ENCODE results near the gene ATP6V0A4.

The ATP6V0A4 gene

DNA sequence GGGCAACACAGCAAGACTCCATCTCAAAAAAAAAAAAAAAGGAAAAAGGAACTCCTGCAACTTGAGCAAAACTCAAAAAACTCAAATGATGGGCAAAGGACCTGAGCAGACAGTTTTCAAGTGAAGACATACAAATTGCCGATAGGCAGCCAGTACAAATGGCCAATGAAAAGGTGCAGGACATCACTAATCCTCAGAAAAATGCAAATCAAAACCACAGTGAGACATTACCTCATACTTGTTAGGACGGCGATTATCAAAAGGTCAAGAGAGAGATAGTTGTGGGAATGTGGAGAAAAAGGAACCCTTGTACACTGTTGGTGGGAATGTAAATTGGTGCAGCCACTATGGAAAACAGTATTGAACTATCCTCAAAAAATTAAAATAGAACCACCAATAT, 113.7 kb downstream of the ATP6V0A4 start:
- Mint-ChIP-seq H3K27me3 (no peaks in the 10 kb centered on the region), H3K4me3 (no peak overlapping the region), H3K4me1 (no peaks in the 10 kb centered on the region), H3K36me3 (ENCODE audit: low read depth) (no peaks in the 10 kb centered on the region), H3K9me3 (no peaks in the 10 kb centered on the region), H3K27ac (no peak overlapping the region)
- no peak for DNase-seq
- ATAC-seq = no peak

DNA sequence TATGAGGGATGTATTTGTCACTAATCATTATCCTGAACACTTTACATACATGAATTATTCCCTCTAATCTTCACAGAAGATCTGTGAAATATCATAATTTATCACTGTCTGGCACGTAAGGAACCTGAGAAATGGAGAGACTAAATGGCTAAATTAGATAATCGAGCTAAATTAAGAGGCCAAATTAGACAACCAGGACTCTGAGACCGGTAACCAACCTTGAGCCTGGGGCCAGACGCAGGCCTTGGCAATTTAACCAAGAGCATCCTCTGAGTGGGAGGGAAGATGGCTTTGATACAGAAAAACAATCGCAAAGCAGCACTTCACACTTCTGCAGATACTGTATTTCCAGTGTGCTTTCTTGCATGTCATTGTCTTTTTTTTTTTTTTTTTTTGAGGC, 118.2 kb downstream of the ATP6V0A4 start:
- no peaks in the 10 kb centered on the region for H3K4me1 Mint-ChIP-seq
- no peak for DNase-seq
- no peaks in the 10 kb centered on the region for H3K27me3 Mint-ChIP-seq
- H3K36me3 Mint-ChIP-seq (ENCODE audit: low read depth) = no peaks in the 10 kb centered on the region
- ATAC-seq = no peak
- no peak overlapping the region for H3K4me3 Mint-ChIP-seq
- no peaks in the 10 kb centered on the region for H3K9me3 Mint-ChIP-seq
- no peak overlapping the region for H3K27ac Mint-ChIP-seq

DNA sequence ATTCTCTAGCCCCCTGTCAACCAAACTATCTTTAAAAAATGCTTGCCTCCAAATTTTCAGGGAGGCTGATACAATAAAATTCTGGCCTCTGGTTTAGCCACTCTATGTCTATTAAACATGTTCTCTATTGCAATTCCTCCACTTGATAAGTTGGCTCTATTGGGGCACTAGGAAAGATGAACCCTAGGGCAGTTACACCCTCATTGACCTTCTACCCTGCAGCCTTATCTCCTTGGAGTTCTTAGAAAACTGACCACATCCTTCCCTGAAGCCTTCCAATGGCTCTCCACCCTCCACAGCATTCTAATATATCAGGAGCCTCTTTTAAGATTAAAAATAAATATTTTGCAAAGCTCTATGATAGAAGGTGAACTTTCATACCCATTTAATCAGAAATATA, 127.4 kb downstream of the ATP6V0A4 start:
- ATAC-seq (no peak), DNase-seq (no peak)
- peaks cover 13% of the 10 kb centered on the region for H3K27me3 Mint-ChIP-seq
- peaks cover 16% of the 10 kb centered on the region for H3K4me1 Mint-ChIP-seq
- H3K36me3 Mint-ChIP-seq (ENCODE audit: low read depth) = no peaks in the 10 kb centered on the region
- no peak overlapping the region for H3K27ac Mint-ChIP-seq
- no peaks in the 10 kb centered on the region for H3K9me3 Mint-ChIP-seq
- no peak overlapping the region for H3K4me3 Mint-ChIP-seq

DNA sequence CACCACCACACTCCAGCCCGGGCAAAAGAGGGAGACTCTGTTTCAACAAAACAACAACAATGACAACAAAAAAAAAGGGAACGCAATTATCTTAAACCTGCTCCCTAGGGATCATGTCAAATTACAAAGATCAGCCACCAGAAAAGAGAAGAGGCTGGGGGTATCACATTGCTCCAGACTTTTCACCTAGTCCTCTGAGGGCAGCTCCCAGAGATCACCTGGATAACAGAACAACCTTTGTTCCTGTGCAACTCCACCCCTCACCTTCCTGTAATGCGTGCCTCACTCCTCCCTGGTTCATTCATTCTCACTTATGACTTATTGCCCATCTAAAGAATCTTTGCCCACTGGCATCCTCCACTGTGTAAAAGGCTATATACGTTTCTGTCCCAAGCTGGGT, 128.6 kb downstream of the ATP6V0A4 start:
- Mint-ChIP-seq H3K27ac (no peak overlapping the region), H3K27me3 (peaks cover 20% of the 10 kb centered on the region), H3K36me3 (ENCODE audit: low read depth) (no peaks in the 10 kb centered on the region), H3K4me1 (peaks cover 19% of the 10 kb centered on the region), H3K4me3 (no peak overlapping the region), H3K9me3 (no peaks in the 10 kb centered on the region)
- ATAC-seq (no peak), DNase-seq (no peak)

DNA sequence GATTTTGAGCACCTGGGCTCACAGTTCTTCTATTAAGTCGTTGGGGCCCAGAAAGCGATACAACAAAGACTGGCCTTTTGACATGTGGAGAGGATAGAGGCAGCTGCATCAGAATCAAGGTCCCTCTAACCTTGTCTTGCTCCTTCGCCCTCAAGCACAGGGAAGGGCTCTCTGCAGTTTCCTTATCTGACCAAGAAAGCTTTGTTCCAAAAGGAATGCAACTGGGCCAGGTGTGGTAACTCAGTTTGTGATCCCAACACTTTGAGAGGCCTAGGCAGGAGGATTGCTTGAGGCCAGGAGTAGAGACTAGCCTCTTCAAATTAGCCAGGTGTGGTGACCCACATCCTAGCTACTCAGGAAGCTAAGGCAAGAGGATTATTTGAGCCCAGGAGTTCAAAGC, 129.1 kb downstream of the ATP6V0A4 start:
- no peak overlapping the region for H3K27ac Mint-ChIP-seq
- no peaks in the 10 kb centered on the region for H3K36me3 Mint-ChIP-seq (ENCODE audit: low read depth)
- ATAC-seq (no peak), DNase-seq (no peak)
- peaks cover 19% of the 10 kb centered on the region for H3K4me1 Mint-ChIP-seq
- no peaks in the 10 kb centered on the region for H3K9me3 Mint-ChIP-seq
- H3K4me3 Mint-ChIP-seq = no peak overlapping the region
- H3K27me3 Mint-ChIP-seq = peaks cover 20% of the 10 kb centered on the region

DNA sequence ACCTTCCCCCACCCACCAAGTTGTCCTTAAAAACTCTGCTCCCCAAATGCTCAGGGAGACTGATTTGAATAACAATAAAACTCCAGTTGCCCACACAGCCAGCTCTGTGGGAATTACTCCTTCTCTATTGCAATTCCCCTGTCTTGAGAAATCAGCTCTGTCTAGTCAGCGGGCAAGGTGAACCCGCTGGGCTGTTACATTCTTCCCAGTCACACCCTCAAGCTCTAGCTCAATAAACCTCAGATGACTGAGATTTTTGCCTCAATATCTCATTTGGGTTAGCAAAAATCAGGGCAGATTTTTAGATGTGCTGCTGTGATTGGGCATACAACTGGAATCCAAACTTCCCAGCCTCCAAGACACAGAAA, 129.8 kb downstream of the ATP6V0A4 start:
- Mint-ChIP-seq H3K27me3 (peaks cover 27% of the 10 kb centered on the region), H3K9me3 (no peaks in the 10 kb centered on the region), H3K36me3 (ENCODE audit: low read depth) (no peaks in the 10 kb centered on the region), H3K4me3 (no peak overlapping the region), H3K27ac (no peak overlapping the region), H3K4me1 (peaks cover 22% of the 10 kb centered on the region)
- DNase-seq (no peak), ATAC-seq (no peak)

DNA sequence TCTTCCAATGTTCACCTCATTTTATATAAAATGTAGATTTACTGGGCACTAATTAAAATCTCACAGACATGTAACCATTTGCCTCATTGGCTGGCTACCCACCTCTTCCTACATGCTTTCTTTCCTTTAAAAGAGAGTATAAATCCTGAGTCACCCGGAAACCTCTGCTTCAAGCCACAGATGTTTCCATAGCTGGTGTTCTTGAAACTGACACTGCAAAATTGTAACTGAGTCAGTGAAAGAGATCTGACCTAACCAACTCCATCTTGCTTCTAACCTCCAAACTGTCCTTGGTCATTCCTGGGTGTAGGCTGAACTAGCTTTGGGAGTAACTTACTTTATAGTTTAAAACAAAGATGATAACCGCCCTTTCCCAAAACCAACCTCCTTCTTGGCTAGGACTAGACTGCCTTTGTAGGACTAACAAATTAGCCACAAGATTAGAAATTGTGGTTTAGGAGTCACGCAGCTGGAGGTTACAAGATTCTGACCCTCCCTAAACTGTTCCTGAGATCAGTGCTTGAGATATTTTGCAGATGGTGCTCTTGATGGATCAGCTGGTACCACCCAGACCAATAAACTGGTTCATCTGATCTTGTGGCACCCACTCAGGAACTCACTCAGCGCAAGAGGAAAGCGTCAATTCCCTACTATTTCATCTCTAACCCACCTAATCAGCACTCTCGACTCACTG, 130.3 kb downstream of the ATP6V0A4 start:
- peaks cover 22% of the 10 kb centered on the region for H3K4me1 Mint-ChIP-seq
- H3K36me3 Mint-ChIP-seq (ENCODE audit: low read depth) = no peaks in the 10 kb centered on the region
- no peaks in the 10 kb centered on the region for H3K9me3 Mint-ChIP-seq
- no peak overlapping the region for H3K4me3 Mint-ChIP-seq
- ATAC-seq (peak; percentile 66), DNase-seq (no peak)
- H3K27me3 Mint-ChIP-seq = peaks cover 32% of the 10 kb centered on the region
- H3K27ac Mint-ChIP-seq = peak overlapping the region; percentile 6

DNA sequence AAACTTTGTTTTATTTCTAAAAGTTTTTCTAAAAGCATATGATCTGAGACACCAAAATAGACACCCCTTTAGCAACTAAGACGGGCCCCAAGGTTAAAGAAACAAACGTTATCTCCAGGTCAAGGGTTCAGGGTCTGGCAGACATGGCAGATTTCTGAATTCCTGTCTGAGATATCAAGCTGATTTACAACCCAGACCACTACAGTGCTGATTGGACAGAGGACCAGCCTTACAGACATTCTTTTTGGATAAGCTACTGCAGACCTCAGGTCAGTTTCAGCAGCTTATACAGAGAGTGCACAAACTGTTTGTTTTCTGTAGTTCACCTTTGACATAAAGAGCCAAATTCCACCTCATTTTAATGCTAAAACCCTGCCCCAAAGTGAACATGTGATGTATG, 131.6 kb downstream of the ATP6V0A4 start:
- H3K4me3 Mint-ChIP-seq = no peak overlapping the region
- H3K27ac Mint-ChIP-seq = no peak overlapping the region
- DNase-seq (no peak), ATAC-seq (no peak)
- no peaks in the 10 kb centered on the region for H3K36me3 Mint-ChIP-seq (ENCODE audit: low read depth)
- H3K27me3 Mint-ChIP-seq = peaks cover 32% of the 10 kb centered on the region
- no peaks in the 10 kb centered on the region for H3K9me3 Mint-ChIP-seq
- H3K4me1 Mint-ChIP-seq = peaks cover 22% of the 10 kb centered on the region

DNA sequence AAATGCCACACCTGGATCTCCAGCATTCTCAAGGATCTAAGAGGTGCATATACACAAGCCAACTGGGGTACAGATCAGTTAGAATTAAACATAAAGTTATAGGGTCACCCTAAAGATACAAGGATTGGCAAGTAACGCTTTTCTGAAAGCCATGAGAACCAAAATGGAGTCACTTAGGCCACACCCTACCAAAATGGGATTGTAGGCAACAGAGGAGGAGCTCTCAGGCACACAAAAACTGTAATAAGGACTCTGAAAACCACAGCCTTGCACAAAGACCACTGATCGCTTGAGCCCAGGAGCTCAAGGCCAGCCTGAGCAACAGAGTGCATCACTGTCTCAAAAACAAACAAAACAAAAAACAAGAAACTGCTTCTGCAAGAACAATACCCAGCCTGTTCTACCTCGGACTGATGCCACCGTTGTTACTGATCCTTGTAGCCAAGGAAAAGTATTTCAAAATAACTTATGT, 132.3 kb downstream of the ATP6V0A4 start:
- no peaks in the 10 kb centered on the region for H3K36me3 Mint-ChIP-seq (ENCODE audit: low read depth)
- H3K4me3 Mint-ChIP-seq = no peak overlapping the region
- ATAC-seq = no peak
- peaks cover 22% of the 10 kb centered on the region for H3K4me1 Mint-ChIP-seq
- peaks cover 32% of the 10 kb centered on the region for H3K27me3 Mint-ChIP-seq
- H3K9me3 Mint-ChIP-seq = no peaks in the 10 kb centered on the region
- H3K27ac Mint-ChIP-seq = no peak overlapping the region
- no peak for DNase-seq

DNA sequence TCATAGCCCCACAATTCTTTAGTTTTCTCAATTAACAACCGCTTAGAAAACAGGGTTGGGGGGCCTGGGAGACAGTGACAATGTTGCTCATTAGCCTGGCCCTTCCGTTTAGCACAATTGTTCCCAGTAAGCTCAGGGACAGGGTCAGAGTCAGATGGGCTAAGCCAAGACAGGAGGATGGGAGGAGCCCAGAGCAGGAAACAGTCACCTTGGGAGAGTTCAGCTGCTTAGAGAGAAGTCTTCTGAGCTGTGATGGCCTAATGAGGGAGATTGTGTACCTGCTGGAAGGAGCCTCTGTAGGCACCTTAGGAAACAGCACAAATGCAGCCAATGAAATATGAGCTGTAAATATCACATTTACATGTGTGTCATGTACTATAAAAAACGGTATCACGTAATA, 132.7 kb downstream of the ATP6V0A4 start:
- no peaks in the 10 kb centered on the region for H3K36me3 Mint-ChIP-seq (ENCODE audit: low read depth)

DNA sequence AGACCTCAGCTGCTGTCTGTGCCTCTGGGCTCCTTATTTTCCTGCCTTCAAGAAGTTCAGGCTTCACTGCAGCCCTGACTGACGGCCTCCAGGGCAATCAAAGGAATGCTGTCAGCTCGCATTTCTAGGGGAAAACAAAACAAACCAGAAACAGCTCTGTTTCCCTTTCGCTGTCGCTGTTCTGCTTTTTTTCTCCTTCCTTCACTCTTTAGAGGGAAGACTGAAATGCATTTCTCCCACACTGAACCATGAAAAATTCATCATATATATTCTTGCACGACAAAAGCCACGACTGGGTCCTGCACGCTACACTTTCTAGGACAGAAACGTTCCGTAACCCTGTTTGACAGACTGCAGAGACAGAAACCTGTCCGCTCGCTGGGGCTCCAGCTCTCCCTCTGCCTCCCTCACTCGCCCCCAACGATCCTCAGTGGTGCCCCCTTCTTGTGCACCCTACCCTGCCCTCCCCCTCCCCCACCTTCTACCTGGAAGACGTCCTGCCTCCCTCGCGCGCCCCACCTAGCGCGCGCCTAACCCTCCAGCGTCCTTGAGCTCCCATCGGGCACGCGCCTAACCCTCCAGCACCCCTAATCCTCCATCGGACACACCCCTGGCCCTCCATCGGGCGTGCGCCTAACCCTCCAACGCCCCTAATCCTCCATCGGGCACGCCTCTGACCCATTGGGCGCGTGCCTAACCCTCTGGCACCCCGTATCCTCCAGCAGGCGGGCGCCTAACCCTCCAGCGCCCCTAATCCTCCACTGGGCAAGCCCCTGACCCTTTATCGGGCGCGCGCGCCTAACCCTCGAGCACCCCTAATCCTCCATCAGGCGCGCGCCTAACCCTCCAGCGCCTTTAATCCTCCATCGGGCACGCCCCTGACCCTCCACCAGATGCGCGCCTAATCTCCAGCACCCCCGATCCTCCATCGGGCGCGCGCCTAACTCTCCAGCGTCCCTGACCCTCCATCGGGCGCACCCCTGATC, 134.0 kb downstream of the ATP6V0A4 start:
- ATAC-seq (peak; percentile 7), DNase-seq (no peak)
- no peaks in the 10 kb centered on the region for H3K36me3 Mint-ChIP-seq (ENCODE audit: low read depth)
- H3K9me3 Mint-ChIP-seq = no peaks in the 10 kb centered on the region
- H3K27me3 Mint-ChIP-seq = peaks cover 32% of the 10 kb centered on the region
- H3K27ac Mint-ChIP-seq = no peak overlapping the region
- peaks cover 22% of the 10 kb centered on the region for H3K4me1 Mint-ChIP-seq
- H3K4me3 Mint-ChIP-seq = peak overlapping the region; percentile 60

More for the DNA sequence above, 132.7 kb downstream of the ATP6V0A4 start:
- Mint-ChIP-seq H3K27ac (no peak overlapping the region), H3K4me3 (peak overlapping the region; percentile 56), H3K9me3 (no peaks in the 10 kb centered on the region), H3K4me1 (peaks cover 22% of the 10 kb centered on the region), H3K27me3 (peaks cover 32% of the 10 kb centered on the region)
- DNase-seq = no peak
- ATAC-seq = no peak

DNA sequence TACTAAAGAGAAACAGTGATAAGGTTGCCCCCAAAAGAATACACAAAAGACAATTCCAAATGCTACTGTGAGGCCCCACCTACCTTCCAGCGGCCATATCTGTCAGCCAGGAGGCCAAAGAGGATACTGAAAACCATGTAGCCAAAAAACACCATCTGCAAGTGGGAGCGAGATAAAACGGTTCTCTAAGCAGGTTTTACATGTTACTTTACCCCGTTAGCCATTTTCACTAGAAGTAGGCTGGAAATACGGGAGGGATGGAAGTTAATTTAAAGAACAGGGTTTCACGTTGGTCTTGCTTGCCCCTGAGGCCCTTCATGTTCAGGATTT, 135.0 kb downstream of the ATP6V0A4 start:
- H3K27ac Mint-ChIP-seq = no peak overlapping the region
- no peaks in the 10 kb centered on the region for H3K36me3 Mint-ChIP-seq (ENCODE audit: low read depth)
- DNase-seq (no peak), ATAC-seq (no peak)
- no peak overlapping the region for H3K4me3 Mint-ChIP-seq
- H3K27me3 Mint-ChIP-seq = peaks cover 31% of the 10 kb centered on the region
- no peaks in the 10 kb centered on the region for H3K9me3 Mint-ChIP-seq
- H3K4me1 Mint-ChIP-seq = peaks cover 18% of the 10 kb centered on the region

DNA sequence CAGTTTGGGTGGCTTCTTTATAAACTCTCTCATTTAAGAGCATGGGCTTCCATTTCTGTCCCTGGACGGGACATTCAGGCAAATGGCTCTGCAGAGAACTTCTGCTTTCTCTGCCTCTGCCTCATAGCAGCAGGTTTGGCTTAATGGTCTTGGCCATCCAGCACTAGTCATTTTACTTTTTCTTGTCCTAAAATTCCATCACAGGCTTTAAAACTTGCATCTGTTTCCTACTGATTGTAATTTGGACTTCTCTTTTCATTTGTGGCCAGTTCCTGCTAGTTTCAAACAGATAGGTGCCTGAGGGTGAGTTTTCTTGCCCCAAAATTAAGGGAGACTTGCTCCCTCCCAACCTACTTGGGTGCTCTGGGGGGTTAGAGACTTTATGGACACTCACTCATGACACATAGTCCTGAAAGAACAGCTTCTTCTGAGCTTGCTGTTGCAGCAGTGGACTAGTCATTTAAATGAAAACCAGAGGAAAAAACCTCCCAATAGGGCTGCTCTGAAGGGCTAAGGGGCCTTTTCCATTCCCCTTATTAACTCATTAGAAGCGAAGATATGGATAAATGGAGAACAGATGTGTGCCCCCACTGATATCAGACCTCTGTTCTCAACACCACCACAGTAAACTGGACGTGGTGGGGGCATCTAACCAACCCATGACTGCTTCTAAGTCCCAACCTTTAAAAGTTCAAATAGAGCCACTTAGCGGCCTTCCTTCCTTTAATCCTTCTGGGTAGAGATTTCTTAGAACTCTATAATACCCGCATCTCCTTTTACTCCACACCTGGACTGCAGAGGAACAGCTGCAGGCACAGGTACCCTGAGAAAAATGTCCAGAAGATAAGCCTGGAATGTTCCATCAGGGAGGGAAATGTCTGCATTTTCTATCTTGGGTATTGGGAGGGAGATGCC, 135.7 kb downstream of the ATP6V0A4 start:
- no peaks in the 10 kb centered on the region for H3K36me3 Mint-ChIP-seq (ENCODE audit: low read depth)
- ATAC-seq (no peak), DNase-seq (no peak)
- H3K9me3 Mint-ChIP-seq = no peaks in the 10 kb centered on the region
- no peak overlapping the region for H3K27ac Mint-ChIP-seq
- peaks cover 29% of the 10 kb centered on the region for H3K27me3 Mint-ChIP-seq
- no peak overlapping the region for H3K4me3 Mint-ChIP-seq
- H3K4me1 Mint-ChIP-seq = peaks cover 11% of the 10 kb centered on the region

DNA sequence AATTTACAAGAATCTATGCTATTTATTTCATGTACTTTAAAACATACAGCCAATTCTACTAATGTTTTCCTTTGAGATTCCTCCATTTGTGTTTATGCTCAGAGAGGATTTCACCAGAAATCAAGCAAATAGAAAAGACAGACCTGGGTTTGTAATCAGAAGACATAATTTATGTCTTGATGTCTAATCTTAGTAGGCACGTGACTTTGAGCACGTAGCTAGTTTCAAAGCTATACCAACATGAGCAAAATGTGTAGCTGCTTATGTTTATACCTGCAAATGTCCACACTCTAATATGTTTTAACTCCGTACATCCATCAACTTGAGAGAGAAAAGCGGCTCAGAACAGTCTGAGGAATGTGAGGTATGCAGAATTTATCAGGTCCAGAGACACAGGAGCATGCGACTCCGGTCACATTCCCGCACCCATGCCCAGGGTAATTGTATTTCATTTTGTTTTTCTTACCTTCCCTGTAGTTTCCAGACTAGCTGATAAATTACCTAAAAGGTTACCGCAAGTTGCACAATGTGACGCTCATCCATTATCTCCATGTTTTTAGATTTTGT, 136.8 kb downstream of the ATP6V0A4 start:
- H3K4me3 Mint-ChIP-seq = no peak overlapping the region
- H3K9me3 Mint-ChIP-seq = no peaks in the 10 kb centered on the region
- ATAC-seq = no peak
- peaks cover 24% of the 10 kb centered on the region for H3K27me3 Mint-ChIP-seq
- no peaks in the 10 kb centered on the region for H3K36me3 Mint-ChIP-seq (ENCODE audit: low read depth)
- no peak for DNase-seq
- H3K4me1 Mint-ChIP-seq = peaks cover 6% of the 10 kb centered on the region
- H3K27ac Mint-ChIP-seq = no peak overlapping the region
